Measurements from ENCODE around the gene ACAP2.

Gene ACAP2

DNA sequence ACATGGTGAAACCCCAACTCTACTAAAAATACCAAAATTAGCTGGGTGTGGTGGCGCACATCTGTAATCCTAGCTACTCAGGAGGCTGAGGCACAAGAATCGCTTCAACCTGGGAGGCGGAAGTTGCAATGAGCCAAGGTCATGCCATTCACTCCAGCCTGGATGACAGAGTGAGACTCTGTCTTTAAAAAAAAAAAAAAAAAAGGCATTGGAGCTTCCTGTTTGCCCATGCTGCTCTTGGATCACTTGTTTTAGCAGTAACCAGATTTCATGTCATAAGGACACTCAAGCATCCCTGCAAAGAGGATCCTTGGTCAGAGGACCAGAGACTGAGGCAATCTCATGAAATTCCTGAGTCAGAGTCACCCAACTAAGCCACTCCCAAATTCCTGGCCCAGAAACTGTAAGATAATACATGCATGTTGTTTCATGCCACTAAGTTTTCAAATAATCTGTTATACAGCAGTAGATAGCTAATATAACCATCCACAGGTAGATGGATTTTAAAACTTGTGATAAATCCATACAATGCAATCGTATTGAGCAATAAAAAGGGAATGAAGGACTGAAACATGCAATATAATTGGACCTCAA is 89.8 kb downstream of the ACAP2 start:
- no peak for TF ChIP-seq ZFX (IDR thresholded peaks at IDR 0.05)
- TF ChIP-seq CTCF (conservative IDR thresholded peaks at IDR 0.05): no peak
- H3K27ac ChIP-seq: no peak overlapping the region

GRCh38 chr3:195348426-195349115 is 94.2 kb downstream of the ACAP2 start:
- TF ChIP-seq ZFX (IDR thresholded peaks at IDR 0.05) (no peak), CTCF (conservative IDR thresholded peaks at IDR 0.05) (no peak)
- no peak overlapping the region for H3K27ac ChIP-seq

DNA sequence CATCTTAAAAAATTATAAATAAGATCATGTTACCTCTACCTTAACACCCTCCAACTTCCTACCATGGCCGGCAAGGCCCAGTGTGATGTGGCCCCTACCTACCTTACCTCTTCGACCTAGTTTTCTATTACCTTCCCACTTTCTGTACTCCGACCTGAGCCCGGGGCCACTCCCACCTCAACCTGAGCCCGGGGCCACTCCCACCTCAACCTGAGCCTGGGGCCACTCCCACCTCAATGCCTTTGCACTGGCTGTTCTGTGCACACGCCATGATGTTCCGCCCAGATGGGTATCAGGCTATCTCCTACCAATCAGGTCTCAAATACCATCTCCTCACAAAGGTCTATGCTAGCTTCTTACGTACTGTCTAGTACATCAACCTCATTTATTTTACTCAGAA is 105.1 kb downstream of the ACAP2 start:
- H3K27ac ChIP-seq: no peak overlapping the region
- TF ChIP-seq CTCF (conservative IDR thresholded peaks at IDR 0.05): no peak
- TF ChIP-seq ZFX (IDR thresholded peaks at IDR 0.05): no peak

GRCh38 chr3:195334967-195335366 is 107.9 kb downstream of the ACAP2 start:
- H3K27ac ChIP-seq: no peak overlapping the region
- TF ChIP-seq ZFX (IDR thresholded peaks at IDR 0.05) (no peak), CTCF (conservative IDR thresholded peaks at IDR 0.05) (no peak)

- no peak for TF ChIP-seq ZFX (IDR thresholded peaks at IDR 0.05)
- TF ChIP-seq CTCF (conservative IDR thresholded peaks at IDR 0.05): no peak
- H3K27ac ChIP-seq: no peak overlapping the region
These were observed 123.8 kb downstream of the ACAP2 start for GRCh38 chr3:195319060-195319459.

DNA sequence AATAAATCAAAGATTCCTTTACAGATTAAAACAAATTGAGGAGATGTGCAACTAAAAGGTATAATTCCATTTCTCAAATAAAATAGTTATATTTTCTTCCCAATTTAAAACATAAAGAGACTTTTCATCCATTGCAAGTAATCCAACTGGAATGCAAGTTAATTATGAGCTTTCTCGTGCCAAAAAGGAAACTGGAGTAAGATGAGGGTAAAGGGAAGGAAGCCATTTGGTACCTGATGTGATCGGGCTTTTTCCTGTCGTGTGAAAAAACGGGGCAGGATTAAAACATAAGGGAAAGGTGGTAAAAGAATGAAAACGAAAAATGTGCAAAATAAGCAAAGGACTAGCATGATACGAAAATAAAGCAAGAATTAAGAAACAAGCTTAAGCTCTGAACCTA is 130.1 kb downstream of the ACAP2 start:
- TF ChIP-seq CTCF (conservative IDR thresholded peaks at IDR 0.05): no peak
- no peak for TF ChIP-seq ZFX (IDR thresholded peaks at IDR 0.05)
- no peak overlapping the region for H3K27ac ChIP-seq

- H3K27ac ChIP-seq: no peak overlapping the region
- TF ChIP-seq CTCF (conservative IDR thresholded peaks at IDR 0.05) (no peak), ZFX (IDR thresholded peaks at IDR 0.05) (no peak)
These were observed 135.1 kb downstream of the ACAP2 start for GRCh38 chr3:195307711-195308110.
